ENCODE results near the gene FBXL4.
A peak's percentile ranks its signal among the peaks of the same experiment; 100 is the strongest.

FBXL4 gene

GRCh38 chr6:98828941-98829411 lies 118.8 kb downstream of the FBXL4 start:
- no peak for TF ChIP-seq CTCF (IDR thresholded peaks at IDR 0.05; ENCODE audit: low read depth, low read length)
- no peak for DNase-seq (ENCODE audit: low read depth in 2 of 2)
- H3K4me3 ChIP-seq (replicated peaks in 1 of 2; ENCODE audit: low read depth in 2 of 2, low read length in 2 of 2) = no peak overlapping the region

GRCh38 chr6:98828211-98828788 lies 119.4 kb downstream of the FBXL4 start:
- DNase-seq (ENCODE audit: low read depth in 2 of 2) = no peak
- H3K4me3 ChIP-seq (replicated peaks in 1 of 2; ENCODE audit: low read depth in 2 of 2, low read length in 2 of 2) = no peak overlapping the region
- TF ChIP-seq CTCF (IDR thresholded peaks at IDR 0.05; ENCODE audit: low read depth, low read length) = no peak

GRCh38 chr6:98827295-98828159 lies 120.2 kb downstream of the FBXL4 start:
- DNase-seq (ENCODE audit: low read depth in 2 of 2) = peak in 1 of 2 donors; percentile 17
- H3K4me3 ChIP-seq (replicated peaks in 1 of 2; ENCODE audit: low read depth in 2 of 2, low read length in 2 of 2) = no peak overlapping the region
- no peak for TF ChIP-seq CTCF (IDR thresholded peaks at IDR 0.05; ENCODE audit: low read depth, low read length)

GRCh38 chr6:98825600-98826230 lies 122.0 kb downstream of the FBXL4 start:
- no peak overlapping the region for H3K4me3 ChIP-seq (replicated peaks in 1 of 2; ENCODE audit: low read depth in 2 of 2, low read length in 2 of 2)
- no peak for DNase-seq (ENCODE audit: low read depth in 2 of 2)
- TF ChIP-seq CTCF (IDR thresholded peaks at IDR 0.05; ENCODE audit: low read depth, low read length) = no peak

- H3K4me3 ChIP-seq (replicated peaks in 1 of 2; ENCODE audit: low read depth in 2 of 2, low read length in 2 of 2) = no peak overlapping the region
- DNase-seq (ENCODE audit: low read depth in 2 of 2) = no peak
- TF ChIP-seq CTCF (IDR thresholded peaks at IDR 0.05; ENCODE audit: low read depth, low read length) = no peak
These were observed 122.7 kb downstream of the FBXL4 start for GRCh38 chr6:98824902-98825599.

- H3K4me3 ChIP-seq (replicated peaks in 1 of 2; ENCODE audit: low read depth in 2 of 2, low read length in 2 of 2) = no peak overlapping the region
- no peak for TF ChIP-seq CTCF (IDR thresholded peaks at IDR 0.05; ENCODE audit: low read depth, low read length)
- DNase-seq (ENCODE audit: low read depth in 2 of 2) = no peak
These were observed 123.4 kb downstream of the FBXL4 start for GRCh38 chr6:98824162-98824901.

Data from cardiac fibroblast (primary cell).